GM18867 (cell line): ENCODE data around the gene ZC3H12D.

Experiments used
- ATAC-seq: cut with Tn5 transposase; IDR thresholded peaks from one replicate; pipeline ENCODE4 v1.9.1; 2021; ENCODE audit warnings: mild to moderate bottlenecking, moderate library complexity; ENCODE audit not compliant: unreplicated experiment

ZC3H12D gene

DNA sequence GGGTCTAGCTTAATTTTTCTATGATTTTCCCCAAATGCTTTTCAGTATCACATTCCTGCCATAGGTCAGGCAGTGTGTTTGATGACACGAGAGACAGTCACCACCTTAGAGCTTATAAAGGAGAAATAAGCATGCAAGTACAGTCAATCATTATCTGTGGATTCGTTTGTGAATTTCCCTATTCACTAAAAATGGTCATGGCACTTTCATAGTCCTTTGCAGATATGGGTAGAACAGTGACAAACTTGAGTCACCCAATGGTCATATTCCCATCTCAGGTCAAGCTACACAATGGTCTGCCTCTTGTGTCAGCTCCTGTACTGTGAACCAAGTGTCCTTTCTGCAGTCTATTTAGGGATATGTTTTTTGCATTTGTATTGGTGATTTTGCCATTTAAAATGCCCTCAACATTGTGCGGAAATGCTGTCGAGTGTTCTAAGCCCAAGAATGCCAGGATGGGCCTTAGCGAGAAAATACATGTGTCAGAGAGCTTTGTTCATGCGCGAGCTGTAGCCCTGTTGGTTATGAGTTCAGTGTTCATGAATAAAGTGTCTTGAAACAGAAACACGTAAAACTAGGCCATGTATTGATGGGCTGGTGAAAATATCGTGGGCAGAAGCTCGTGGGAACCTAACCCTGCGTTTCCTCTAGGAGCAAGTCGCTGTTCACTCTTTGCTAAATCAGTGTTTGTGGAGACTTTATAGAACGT lies 65.0 kb downstream of the ZC3H12D start:
- ATAC-seq: no peak

DNA sequence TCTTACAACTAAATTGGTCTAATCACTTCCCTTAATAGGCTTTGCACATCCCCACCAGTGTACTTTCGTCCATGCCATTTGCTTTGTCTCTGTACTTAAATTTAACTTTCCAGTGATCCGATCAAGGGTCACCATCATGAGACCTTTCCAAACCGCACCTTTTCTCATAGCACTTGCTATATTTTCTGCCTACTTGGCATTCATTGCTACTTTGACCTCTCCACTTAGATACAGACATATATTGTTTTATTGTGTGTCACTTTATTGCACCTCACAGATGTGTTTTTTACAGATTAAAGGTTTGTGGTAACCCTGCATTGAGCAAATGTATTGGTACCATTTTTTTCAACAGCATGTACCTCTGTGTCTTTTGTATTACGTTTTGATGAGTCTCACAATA lies 70.0 kb downstream of the ZC3H12D start:
- ATAC-seq: no peak

DNA sequence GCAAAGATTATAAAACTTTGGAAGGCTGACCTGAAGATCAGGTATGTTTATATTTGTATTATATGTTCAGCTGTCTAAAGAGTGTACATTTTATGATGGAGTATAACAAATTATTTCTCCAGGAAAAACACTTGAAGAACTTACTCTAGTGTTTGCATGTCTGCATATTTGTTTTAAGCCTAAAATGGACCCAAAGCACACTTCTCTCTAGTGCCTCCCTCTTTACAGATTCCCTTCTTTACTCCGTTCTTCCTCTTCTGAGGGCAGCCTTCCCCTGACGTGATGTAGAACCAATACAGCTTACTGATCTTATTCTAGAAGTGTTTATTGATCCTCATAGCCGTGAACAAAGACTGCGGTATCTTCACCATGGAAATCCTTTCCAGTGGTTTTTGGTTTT lies 70.8 kb downstream of the ZC3H12D start:
- no peak for ATAC-seq

DNA sequence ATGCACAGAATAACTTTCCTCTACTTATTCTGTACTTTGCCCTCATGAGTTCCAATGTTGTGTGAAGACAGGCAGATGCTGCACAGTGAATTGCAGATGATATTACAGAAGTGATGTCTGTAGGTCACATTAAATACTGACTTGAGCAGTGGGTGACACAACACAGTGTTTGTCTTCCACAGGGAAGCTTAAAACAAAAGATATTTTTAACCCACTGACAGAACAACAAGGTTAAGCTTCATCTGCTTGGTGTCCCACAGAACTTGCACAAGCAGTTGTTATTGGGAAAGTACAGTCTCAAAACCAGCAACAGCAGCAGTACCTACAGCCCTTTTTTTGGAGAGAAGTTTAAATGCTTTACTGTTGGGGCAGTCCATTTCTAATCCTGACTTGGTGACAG lies 74.3 kb downstream of the ZC3H12D start:
- ATAC-seq: no peak

DNA sequence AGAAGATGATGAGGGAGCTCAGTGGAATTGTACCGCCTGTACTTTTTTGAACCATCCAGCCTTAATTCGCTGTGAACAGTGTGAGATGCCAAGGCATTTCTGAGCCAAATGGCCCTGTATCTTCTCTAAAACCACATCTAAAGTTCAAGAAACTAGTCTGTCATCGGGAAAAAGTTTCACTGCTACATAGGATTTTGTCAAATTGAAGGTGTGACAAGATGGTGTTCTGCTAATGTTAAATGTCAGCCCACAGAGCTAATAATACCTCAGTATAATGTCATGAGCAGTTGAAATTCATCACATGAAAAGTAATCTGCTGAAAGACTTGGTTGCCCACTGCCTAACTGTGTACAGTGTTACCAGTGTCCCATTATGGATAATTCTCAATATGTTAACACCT lies 75.2 kb downstream of the ZC3H12D start:
- ATAC-seq: no peak

DNA sequence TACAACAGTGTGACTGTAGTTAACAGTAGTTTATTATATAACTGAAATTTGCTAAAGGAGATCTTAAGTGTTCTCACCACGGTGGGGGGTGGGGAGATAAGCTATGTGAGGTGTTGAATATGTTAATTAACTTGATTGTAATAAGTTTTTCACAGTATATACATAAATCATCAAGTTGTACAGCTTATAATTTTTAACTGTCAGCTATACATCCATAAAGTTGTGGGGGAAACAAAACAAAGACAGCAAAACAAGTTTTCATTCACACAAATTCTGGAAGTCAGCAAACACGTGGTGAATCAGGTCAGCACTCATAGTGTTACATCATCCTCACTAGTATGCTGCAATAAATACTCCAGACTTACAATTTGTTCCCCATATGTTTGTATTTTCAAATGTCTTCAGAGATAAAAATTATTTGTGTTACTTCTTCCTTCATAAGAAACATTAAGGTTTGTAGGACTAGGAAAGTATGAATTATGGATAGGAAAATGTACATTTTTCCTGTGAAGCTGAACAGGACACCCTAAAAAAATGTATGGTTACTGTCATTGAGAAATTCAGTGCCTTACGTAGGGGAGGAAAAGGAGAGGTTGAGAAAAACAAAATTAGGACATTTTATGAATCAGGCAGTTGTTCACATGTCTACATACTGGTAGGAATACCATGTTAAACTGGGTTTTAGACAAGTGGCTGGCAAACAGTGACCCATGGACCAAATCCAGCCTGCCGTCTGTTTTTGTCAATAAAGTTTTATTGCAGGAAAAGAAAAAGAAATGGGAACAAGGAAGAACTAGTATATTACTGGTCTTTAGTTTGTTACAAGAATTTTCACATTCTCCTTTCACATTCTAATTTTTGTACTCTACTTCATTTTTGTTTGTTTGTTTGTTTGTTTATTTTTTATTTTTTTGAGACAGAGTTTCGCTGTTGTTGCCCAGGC lies 78.7 kb downstream of the ZC3H12D start:
- ATAC-seq: no peak

DNA sequence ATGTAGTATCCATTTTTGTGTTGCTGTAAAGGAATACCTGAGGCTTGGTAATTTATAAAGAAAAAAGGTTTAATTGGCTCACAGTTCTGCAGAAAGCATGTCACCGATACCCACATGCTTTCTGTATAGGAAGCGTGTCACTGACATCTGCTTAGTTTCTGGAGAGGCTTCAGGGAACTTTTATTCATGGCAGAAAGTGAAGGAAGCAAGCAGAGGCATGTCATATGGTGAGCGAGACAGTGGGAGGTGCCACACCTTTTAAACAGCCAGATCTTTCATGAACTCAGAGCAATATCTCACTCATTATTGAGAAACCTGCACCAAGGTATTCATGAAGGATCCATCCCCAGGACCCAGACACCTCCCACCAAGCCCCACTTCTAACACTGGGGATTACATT lies 81.3 kb downstream of the ZC3H12D start:
- no peak for ATAC-seq

DNA sequence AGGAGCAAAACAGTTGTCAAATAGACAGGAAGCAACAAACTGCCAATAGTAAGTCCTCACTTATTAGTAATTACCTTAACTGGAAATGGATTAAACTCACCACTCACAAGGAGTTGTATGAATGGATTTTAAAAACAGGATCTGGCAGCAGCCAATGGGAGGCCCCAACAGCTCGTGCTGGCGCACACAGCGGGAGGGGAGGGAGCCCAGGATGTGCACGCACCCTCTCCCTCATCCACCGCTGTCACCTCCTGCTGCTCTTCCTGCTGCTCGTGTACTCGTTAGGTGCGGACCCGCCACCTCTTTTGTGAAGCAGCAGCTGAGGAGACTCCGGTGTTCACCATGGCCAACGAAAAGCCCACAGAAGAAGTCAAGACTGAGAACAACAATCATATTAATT lies 84.8 kb downstream of the ZC3H12D start, which contains the start of gene SUMO4:
Gene SUMO4 (plus strand): TSS at position 213 of the 400 bp plus-strand sequence. CDS start 130 bp downstream, at position 343.
- no peak for ATAC-seq

DNA sequence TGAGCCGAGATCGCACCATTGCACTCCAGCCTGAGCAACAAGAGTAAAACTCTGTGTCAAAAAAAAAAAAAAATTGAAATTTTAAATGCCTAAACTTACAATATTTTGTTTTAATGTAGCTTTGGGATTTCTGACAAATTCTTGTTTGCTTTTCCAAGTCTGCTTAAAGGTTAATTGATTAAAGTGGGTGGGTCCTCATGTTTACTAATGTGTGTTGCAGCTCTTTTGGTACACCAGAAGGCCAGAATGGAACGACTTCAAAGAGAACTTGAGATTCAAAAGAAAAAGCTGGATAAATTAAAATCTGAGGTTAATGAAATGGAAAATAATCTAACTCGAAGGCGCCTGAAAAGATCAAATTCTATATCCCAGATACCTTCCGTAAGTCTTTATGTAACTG lies 87.4 kb downstream of the ZC3H12D start:
- no peak for ATAC-seq
